Globus pallidus (tissue), 1 donor: ENCODE results near the gene THADA.

Experiments
- DNase-seq: peaks from one replicate; pipeline ENCODE4 v3.0.0-alpha.2; 2015; ENCODE audit warnings: low spot score

THADA gene

DNA sequence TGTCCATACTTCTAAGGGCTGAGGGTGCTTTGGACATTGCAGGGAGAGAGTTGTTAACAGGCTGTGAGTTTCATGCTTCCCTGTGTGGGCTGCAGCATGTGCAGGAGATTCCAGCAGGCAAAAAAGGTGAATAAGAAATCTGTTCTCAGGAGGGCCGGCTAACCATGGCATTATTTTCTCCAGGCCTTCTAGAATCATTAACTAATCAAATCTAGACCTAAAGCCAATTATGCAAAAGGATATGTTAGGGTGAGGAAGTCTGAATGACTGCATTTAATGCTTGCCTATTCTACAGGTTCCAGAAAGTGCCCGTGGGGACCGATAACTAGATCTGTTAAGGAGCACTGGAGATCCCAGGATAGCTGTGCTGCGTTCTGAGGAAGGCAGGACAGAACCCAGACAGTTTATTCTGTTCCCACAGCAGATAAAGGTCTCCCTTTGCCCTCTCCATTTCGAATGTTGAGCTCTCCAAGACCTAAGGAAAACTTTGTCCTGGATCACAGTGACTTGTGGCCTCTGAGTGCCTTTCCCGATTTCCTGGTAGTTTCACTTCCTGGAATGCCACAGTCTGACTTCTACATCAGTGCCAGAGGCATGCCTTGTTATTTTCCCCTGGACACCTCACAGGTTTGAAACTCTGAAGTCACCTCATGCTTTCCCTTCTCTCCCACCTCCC, 319.4 kb downstream of the THADA start:
- DNase-seq: no peak

DNA sequence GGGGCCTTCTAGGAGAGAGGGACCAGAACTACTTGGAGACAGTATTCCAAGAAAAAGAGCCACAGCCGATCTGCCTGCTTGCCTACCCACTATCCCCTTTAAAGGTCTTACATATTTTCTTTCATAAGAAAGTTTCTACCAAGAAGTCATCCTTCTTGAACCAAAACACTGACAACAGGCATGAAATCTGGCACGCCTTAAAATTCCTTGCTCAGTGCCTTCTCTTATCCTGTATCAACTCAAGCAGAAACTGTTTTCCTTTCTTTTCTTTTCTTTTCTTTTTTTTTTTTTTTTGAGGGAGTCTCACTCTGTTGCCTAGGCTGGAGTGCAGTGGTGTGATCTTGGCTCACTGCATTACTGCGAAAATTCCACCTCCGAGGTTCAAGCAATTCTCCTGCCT, 321.1 kb downstream of the THADA start:
- DNase-seq: no peak

DNA sequence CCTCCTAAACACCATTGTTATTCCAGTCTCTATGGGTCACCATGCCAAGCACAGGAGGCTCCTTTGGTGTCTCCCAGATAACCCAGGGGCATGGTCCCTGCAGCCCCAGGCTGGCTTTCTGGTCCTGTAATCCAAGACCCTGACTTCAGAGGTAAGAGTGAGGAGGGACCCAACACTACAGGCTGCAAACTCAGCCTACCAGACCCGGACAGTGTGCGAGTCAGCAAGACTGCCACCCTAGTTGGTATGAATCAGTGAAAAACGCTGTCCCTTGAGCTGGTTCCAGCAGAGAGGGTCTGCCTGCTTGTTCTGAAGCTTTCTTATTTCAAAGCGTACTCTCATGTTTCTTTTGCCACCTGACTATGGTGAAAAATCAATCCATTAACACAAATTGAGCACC, 321.8 kb downstream of the THADA start:
- no peak for DNase-seq

DNA sequence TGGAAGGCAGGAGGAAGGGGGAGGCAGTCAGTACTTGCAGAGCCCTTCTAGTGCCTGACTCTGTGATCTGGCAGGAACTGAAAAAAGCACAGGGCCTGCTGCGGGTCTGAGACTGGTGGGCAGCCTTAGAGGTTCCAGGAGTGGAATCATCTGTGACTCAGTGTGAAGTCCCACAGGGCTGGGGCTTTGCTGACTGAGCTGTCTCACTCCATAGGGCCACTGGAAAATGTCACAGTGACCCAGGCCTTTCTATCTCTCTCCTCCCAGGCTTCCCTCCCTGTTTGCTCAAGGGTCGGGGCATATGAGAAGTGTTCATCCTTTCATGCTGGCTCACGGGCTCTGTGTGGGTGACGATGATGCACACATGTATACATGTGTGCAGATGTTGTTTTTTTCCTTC, 322.3 kb downstream of the THADA start:
- DNase-seq: no peak

DNA sequence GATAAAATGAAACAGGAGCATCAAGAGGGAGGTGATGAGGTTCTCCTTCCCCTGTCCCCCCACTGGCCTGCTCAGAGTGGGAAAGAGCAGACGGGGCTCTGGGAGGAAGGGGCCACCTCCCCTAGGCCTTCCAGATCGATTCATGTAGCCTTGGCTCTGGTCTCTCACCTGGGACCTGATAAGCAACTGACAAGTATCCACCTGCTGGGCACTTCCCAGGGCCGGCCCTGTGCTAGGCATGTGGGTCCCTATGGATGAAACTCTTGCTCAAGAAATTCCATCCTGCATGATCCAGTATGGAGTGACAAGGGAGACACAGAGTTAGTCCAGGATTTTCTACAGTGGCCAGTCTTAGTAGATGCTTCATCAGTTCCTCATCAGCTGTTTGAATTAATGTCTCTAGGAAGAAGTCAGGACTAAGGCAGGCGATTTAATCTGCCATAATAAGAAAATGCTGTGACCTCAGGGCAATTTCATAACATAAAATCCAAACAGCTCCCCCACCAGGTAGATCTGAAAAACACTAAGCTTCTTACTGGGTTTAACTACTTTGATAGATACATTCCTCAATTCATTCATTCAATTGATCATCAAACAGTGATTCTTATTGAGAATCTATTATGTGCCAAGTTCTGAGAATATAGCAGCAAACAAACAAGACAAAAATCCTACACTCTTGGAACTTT, 324.8 kb downstream of the THADA start:
- no peak for DNase-seq

DNA sequence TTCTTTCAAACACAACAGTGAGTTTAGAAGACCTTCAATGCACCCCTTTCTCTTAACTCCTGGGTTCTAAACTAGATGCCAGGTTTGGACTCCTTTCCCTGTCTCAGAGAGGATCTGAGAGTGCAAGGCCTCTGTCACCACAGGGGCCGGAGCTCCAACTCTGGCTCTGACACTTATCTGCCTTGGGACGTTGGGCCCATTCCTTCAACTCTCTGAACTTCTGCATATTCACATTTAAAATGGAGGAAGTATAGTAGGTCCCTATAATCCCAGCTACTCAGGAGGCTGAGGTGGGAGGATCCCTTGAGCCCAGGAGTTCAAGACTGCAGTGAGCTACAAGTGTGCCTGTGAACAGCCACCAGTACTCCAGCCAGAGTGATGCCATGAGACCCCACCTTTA, 325.4 kb downstream of the THADA start:
- no peak for DNase-seq

DNA sequence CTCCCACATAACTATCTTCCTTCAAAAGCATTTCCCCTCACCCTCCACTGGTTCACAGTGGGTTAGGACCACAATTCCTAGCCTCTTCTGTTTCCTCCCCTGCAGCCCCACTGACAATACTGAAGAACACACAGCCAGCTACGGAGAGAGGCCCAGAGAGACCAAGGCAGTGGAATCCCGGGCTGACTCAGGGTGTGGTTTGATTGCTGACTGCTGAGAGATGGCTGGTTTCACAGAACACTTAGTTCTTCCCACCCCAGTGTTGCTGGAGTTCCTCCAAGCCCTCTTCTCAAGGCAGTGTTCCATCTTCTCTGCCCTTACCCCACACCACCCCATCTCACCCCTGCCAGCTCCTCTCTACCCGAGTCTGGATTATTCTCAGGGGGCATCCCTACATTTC, 326.1 kb downstream of the THADA start:
- no peak for DNase-seq

DNA sequence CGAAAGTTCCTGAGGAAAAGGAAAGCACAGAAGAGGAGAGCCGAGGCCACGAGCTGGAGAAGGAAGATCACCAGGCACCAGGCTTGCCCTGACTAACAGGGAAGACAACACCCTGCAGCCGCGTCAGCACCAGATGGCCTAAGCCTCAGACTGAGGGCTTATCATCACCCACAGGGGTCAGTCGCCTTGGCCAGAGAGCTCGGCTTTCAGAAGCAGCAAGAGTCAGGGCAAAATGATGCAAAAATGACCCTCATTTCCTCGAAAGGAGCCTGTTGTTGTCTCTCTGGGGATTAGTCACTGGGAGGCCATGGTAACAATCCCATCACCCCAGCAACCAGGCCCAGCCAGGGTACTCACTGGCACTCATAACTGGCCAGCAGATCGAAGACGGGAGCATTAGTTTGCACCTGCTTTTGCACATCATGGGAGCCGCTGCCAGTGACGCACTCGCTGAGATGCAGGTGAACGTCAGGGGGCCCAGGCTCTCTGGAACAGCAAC, 326.7 kb downstream of the THADA start:
- no peak for DNase-seq

DNA sequence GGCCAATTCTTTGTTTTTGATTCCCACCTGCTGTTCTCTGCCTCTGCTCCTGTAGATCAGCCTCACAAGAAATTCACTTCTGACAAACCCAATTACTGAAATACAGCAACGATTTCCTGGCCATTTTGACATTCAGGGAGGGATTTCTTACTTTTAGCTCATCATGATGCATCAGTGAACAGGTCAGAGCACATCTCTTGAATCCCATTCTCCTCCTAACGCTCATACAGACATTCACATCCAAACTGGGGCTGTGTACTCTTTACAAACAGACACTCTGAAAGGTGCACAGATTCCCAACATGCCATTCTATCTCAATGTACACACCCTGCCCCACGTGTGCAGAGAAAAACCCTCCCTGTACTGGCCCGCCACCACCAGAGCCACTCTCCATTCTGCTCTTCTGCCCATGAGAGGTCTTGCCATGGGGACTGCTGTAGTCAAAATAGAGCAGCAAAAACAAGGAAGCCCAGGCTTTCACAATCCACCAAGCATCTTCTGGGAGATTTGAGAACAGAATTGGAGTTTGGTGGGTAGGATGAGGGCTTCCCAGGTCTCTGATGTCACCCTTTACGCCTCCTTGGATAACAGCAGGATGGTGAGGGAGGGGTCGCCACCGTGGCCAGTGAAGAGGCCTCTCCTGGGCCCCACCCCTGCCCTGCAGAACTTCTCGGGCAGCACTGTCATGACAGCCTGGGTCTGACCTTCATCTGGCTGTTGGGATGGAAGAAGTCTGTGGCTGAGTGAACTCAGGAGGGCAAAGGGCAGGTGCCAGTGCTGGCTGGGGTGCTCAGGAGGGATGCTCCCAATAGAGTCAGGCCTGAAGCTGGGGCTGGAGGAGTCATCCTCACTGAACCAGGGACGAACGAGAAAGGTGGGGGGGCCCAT, 327.5 kb downstream of the THADA start:
- no peak for DNase-seq

DNA sequence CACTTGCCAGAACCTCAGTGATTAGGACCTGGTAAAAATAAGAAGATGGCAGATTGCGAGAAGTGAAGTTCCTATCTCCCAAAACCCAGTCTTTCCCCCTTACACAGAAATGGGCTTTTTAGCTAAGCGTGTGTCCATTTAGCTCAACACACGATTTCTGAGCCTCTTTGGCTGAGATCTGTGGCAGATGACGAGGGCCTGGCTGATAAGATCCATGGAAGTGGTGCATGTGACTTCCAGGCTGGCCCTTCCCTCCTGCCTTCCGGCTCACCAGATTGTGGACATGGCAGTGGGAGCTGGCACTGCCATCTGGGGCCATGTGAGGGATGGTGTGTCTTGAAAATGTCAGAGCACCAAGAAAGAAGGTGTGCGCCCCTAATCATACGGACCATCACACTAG, 328.5 kb downstream of the THADA start:
- no peak for DNase-seq

DNA sequence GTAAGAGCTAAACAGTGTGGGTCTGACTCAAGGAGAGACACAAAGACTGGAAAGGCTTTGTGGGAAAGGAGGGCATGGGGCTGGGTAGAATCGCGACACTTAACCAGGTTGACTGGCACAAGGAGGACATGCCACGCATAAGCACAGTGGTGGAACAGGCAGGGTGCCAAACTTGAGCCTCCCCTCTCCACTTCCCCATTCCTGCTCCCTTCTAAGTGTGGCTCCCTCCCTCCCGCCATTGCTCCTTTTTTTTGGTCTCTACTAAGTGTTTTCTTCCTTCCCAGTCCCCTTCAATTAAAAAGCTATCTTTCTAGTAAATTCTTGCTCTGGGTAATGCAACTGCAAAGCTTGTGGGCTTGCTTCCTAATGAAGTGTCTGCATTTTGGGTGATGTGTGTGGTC, 329.1 kb downstream of the THADA start:
- peak; percentile 34 for DNase-seq

DNA sequence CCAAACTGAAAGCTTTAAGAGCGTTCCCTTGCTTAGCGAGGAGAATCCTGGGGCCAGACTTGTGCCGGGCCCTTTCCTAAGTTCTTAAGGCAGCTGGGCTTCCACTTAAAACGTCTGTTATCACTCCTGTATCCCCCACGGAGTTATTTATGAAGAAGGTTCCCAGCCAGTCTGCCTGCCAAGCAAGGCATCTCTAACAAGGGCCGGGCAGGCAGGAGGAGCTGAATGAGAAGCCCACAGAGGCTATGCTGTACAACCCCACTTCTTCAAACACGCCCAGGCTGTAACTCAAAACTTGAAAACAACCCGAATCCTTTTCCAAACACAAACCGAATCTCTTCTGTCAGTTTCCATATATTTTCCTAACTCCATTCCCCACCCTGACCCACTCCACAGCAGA, 330.4 kb downstream of the THADA start:
- no peak for DNase-seq

DNA sequence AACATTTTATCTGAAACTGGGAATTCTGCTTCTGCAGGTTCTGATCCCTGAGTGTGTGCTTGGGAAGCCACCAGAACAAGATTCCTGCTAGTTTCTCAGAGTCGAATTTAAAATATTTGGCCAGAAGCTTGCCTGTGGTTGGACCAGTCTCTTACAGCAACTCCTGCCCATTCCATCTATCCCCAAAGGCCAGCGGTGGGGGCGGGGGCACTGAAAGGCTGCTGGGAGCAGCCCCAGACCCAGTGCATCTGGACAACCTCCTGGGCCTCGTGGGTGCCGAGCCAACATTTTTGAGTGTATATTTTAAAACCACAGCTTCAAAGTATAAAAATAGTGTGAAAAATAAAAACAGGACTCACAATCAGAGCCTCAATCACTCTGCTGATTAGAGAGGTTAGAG, 330.8 kb downstream of the THADA start:
- DNase-seq: no peak

DNA sequence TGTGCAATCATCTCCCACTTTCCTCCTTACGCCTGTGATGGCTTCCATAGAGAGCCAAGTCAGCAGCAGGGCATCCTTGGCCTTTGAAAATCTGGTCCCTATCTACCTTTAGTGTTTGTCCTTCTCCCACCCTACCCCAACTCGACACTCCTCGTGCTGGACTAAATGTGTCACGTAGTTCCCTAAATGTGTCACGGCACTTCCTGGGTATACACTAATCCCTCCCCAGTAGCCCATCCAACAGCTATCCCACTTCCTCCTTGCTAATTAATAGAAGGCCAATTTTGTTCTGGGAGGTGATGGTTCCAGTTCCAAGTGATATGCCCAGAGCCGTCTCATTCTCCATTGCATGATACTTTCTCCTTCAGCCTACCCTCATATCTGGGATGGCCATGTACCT, 332.9 kb downstream of the THADA start:
- DNase-seq: no peak

DNA sequence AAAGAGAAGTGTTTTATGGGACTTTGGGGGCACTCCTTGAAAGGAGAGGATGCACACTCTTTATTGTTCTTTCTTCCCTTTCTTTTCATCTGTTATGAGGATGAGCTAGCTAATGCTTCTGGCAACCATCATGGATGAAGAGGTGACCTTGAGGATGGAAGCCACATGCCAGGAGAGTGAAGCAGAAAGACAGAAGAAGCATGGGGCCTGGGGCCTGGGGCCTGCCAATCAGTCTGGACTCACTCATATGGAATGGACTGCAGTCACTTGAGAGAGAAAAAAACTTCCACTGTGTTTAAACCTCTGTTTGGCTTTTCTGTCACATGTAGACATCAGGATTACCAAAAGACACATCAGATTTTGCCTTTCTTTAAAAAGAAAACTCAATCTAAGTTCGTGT, 333.6 kb downstream of the THADA start:
- DNase-seq: no peak

DNA sequence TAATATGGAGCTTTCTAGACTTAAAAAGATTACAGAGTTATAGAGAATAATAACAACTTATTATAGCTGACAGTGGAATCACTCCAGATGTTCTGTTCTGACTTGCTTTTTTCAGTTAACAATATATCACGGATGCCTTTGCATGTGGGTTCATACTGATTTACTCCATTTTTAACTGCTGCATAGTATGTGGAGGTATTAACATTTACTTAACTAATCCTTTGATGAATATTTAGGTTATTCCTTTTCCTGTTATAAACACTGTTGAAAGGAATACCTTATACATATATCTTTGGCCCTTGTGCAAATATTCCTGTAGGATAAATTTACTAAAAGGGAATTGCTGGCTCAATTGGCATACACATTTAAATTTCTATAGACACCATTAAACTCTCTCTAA, 336.3 kb downstream of the THADA start:
- no peak for DNase-seq

DNA sequence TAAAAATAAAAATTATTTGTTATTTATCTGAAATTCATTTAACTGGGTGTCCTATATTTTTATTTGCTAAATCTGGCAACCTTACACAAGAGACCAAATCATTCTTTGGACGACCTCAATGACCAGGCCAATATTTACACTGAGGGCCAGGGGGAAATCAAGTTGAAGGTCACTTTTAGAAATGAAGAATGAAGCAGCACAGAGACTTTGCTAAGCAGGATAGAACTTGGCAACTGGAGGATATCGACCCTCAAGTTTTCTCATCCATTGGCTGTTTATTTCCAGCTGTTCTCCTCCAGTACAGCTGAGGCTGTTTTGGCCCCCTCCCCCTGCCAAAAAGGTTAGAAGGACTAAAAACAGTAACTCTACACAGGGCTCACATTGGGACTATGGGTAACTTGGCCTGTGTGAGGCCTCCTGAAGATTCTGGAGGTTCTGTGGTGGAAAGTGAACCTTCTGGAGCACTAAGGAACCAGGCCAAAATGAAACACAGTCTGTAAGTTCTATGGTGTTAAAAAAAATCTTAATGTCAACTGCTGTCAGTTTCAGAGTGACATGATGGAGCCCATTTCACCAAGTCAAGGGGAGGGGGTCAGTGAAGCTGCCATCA, 337.2 kb downstream of the THADA start:
- DNase-seq: no peak

DNA sequence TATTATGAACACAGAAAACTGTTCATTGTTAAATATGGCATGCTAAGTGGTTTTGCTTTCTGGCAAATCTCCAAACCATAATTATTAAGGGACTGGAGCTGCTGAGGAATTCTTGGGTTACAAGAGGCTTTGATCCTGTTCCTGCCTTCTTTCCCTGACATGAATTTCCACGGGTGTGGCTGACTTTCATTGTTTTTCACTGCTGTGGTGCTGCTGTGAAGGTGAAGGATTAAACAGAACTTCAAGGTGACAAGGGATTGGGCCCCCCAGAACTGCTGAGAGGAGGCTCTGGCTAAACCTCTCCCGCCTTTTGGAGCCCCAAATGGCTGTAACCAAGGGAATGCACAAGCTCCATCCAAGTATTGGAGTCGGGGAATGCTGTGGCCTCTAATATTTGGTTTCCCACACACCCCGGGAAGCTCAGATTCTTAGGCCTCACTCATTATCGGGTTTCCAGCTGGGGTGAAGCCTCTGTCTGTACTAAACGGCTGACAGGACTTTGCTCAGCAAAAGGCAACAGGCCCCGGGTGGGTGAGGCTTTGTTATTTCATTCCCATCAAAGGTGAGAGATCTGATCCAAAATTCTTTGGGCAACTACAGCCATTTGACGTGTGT, 340.4 kb downstream of the THADA start:
- no peak for DNase-seq

DNA sequence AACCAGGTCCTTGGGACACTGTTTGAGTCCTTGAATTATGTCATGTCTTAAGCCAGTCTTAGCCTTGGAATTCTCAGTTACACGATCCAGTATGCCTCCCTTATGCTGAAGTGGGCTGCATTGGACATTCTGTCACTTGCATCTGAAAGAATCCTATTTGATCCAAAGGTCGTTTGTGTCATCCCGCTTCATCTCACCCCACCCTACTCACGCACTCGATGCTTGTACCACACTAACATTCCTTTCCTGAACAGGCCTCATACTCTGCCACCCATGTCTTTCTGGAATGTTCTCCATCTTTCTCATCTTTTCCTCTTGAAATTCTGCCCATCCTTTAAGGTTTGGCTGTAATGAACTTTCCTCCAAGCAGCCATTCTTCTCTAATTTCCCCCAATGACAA, 341.5 kb downstream of the THADA start:
- no peak for DNase-seq

DNA sequence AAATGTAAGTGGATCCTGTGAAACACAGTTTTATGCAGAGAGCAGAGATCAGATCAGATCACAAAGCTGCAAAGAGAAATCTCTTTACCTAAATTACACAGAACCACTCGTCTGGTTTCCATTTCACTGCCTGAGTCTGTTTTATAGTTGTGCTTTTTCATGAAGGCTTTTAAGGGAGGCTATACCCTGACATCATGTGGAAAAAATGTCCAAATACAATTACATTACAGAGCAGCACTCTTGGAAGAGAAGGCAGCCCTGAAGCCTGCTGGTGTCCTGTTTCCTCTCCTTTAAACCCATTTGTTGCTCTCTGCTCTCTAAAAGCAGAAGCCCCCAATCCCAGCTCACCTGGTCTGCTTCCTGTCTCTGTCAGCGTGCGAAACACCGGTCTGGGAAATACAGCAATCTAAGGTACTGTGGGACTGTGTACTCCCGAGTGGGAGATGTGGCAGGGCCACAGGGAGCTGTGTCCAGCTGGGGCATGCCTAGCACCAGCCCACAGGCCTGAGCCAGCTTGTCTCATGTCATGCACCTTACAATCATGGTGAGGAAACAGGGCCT, 344.6 kb downstream of the THADA start:
- no peak for DNase-seq

DNA sequence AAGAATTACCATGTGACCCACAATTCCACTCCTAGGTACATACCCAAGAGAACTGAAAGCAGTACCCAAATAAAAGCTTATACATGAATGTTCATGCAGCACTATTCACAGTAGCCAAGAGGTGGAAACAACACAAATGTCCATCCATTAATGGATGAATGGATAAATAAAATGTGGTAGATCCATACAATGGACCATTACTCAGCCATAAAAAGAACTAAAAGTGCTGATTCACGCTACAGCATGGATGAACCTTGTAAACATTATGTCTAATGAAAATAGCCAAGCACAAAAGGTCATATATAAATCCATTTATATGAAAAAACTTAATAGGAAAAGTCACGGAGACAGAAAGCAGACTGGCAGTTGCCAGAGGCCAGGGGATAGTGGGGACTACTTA, 345.8 kb downstream of the THADA start:
- DNase-seq: no peak

DNA sequence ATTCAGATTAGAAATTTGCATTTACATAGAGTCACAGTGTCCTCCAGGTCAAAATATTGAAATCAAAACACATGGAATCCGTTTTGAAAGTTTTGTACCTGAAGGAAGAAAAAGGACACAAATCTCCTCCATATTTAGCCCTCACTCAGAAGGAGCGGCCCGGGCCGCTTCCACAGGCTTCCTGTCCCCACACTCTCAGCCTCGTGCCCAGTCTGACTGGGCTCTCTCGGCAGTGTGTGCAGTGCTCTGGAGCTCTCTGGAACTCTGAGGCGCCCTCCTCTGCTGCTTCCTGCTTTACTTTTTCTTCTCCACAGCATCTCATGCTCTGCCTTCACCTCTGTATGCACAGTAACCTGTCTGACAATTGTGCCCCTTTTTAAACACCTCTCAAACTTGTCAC, 347.2 kb downstream of the THADA start:
- no peak for DNase-seq
